ENCODE data around the gene RGL1.

The RGL1 gene

DNA sequence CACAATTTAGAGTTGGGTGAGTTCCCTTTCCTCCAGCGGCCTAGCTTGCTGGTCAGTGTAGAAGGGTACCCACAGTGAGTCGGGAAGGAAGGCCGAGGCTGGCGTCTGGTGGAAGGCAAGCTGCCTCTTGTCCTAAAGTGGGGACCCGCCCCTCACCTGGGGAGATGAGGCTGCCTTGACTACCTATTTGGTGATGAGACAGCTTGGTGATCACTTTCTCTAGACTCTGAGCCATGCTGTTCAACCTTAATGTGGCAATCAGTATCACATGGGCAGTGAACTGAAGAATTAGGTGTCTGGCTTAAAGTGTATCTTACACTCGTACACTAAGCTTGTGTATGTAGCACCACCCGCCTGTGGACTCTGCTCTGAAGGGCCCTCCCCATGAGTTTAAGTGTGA is 131.9 kb downstream of the RGL1 start:
- H3K27ac ChIP-seq: no peak overlapping the region
- TF ChIP-seq, protein P1, sequence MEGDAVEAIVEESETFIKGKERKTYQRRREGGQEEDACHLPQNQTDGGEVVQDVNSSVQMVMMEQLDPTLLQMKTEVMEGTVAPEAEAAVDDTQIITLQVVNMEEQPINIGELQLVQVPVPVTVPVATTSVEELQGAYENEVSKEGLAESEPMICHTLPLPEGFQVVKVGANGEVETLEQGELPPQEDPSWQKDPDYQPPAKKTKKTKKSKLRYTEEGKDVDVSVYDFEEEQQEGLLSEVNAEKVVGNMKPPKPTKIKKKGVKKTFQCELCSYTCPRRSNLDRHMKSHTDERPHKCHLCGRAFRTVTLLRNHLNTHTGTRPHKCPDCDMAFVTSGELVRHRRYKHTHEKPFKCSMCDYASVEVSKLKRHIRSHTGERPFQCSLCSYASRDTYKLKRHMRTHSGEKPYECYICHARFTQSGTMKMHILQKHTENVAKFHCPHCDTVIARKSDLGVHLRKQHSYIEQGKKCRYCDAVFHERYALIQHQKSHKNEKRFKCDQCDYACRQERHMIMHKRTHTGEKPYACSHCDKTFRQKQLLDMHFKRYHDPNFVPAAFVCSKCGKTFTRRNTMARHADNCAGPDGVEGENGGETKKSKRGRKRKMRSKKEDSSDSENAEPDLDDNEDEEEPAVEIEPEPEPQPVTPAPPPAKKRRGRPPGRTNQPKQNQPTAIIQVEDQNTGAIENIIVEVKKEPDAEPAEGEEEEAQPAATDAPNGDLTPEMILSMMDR (conservative IDR thresholded peaks at IDR 0.05): no peak
- no peak for TF ChIP-seq ZFX (IDR thresholded peaks at IDR 0.05)

DNA sequence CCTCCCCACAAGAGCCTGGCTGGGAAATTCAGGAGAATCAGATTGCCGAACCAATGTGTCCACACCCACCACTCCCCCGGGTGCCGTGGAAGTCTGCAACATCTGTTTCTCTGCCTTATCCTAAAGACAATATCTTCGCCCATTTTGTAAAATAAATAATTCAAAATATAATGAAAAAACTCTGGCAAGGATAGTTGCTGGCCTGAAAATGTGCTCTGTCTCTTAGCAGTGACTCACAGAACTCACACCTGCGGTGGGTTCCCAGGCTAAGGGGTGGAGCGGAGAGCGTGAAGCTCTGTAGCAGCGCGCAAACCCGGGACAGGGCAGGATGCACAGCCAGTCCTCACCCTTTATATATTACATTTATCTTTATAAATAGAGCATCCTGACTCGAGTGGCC is 132.7 kb downstream of the RGL1 start:
- TF ChIP-seq, protein P1 (conservative IDR thresholded peaks at IDR 0.05): no peak
- TF ChIP-seq ZFX (IDR thresholded peaks at IDR 0.05): no peak
- no peak overlapping the region for H3K27ac ChIP-seq

DNA sequence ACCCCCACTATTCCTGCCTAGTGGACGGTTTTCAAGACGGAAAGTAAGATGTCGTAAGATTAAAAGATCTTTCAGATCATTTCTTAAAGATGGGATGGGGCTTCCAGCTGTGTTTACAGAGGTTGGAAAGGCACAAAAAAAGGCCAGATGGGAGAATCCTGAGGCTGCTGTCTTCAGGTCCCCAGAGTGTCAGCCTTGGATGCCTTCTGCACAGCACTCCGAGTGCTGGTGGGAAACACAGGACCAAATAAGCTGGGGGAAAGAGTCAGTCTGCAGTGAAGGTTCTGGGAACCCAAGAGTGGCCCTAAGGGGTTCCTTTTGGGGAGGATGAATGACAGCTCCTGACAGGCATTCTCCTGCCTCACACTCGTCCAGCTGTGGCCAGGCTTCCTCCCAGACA is 136.1 kb downstream of the RGL1 start:
- TF ChIP-seq, protein P1 (conservative IDR thresholded peaks at IDR 0.05): no peak
- TF ChIP-seq ZFX (IDR thresholded peaks at IDR 0.05): no peak
- H3K27ac ChIP-seq: no peak overlapping the region

DNA sequence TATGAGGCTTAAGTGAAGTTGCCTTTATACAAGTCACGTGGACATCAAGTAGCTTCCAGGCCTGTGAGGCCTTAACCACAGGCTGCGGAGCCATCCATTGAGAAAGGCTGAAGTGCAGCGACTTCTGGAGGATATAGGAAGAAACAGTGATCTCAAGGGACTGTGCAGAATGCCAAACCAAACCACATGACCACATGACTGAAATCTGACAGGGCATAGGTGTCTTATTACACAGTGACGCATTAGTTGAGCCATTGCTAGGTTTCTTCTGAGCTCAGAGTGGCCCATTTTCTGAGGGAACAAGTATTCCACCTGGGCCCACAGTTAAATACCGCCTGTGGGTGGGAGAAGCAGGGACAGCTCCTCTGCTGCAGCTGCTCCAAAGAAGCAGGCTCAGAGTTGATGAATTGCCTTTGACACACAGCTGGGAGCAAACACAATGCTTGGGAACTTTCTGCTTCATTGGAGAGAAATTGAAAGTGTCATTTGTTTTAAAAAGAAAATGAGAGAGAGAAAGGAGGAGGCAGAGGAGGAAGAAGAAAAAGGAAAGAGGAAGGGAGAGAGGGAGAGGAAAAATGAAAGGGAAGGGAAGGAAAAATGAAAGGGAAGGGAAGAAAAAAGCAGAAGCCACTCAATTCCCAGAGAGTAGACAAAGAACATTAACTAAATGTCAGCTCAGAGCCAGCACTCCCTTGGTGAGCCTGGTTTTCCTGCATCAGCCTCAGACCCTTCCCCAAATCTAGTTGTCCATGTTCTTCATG is 138.2 kb downstream of the RGL1 start:
- no peak for TF ChIP-seq ZFX (IDR thresholded peaks at IDR 0.05)
- TF ChIP-seq, protein P1 (conservative IDR thresholded peaks at IDR 0.05): no peak
- H3K27ac ChIP-seq: peak overlapping the region; percentile 22; the same call in 1 of the 2 replicates

DNA sequence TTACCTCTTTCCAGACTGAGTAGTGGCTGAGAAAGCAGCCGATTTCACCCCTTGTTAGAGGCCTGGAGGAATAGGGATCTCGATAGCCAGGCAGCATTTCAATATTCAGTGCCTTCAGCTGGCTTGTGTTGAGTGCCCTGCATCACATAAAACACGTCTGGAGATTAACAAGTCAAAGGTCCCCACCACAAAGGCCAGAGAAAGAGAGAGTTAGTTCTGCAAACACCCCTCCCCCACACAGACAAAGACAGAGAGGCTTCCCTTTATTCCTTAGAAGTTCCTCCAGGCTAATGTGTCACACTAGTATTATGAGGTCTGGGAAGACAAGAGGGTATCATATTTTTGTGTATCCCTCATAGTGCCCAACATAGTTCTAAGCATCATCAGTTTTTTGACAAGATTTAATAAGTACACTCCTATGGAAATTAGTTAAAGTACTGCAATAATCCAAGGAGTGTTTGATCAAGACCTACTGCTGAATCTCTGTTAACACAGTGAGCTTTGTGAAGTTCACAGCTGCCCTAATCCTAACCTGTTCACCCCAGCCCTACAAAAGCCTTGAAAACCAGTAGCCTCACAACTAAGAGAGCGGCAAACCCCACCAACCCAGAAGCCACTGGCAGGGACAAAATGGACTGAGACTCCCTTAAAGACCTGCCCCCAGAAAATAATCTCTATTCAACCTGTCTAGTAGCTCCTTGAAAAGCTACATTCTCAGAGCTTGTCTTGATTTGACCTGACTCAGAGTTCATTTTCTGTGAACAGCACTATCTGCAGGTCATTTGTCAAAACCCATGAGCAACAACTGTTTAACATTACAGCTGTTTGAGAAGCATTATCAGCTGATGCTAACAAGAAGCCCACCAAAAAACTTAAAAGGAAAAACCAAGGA is 140.8 kb downstream of the RGL1 start:
- TF ChIP-seq, protein P1 (conservative IDR thresholded peaks at IDR 0.05): no peak
- TF ChIP-seq ZFX (IDR thresholded peaks at IDR 0.05): no peak
- H3K27ac ChIP-seq: no peak overlapping the region

DNA sequence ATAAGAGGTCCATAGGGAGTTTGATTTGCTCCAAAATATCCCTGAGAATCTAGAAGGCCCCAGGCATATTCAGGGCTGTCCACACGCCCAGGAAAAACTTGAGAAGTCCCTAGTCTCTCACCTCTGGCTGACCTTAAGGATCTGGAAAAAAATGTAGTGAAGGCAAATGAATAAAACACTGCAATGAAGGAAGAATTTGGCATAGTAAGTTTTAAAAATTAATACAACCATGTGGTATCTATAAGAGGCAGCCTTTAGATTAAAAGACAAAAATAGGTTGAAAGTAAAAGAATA is 141.3 kb downstream of the RGL1 start:
- TF ChIP-seq, protein P1 (conservative IDR thresholded peaks at IDR 0.05): no peak
- TF ChIP-seq ZFX (IDR thresholded peaks at IDR 0.05): no peak
- H3K27ac ChIP-seq: no peak overlapping the region

DNA sequence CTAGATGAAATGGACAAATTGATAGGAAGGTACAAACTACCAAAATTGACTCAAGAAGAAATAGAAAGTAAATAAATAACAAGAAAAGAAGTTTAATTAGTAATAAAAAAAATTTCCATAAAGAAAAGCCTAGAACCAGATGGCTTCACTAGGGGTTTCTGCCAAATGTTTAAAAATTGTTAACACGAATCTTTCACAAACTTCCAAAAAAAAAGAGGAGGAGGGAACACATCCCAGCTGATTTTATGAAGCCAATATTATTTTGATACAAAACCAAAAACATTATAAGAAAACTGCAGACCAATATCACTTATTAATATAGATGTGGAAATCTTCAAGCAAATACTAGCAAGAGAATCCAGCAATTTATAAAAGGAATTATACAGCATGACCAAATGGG is 143.1 kb downstream of the RGL1 start:
- H3K27ac ChIP-seq: no peak overlapping the region
- TF ChIP-seq, protein P1 (conservative IDR thresholded peaks at IDR 0.05): no peak
- TF ChIP-seq ZFX (IDR thresholded peaks at IDR 0.05): no peak
